PC-3 (cell line): Measurements from ENCODE around the gene LIPH. TPM values are rescaled to one million over a fixed set of nuclear protein-coding genes. Genes with fewer than 3 reads are reported as not detected.

Experiments used
- ATAC-seq: fragments of 200-7000 bp; cut with Tn5 transposase; 2 replicates; pipeline ENCODE4 v1.9.1; 2020; ENCODE audit warnings: mild to moderate bottlenecking, moderate library complexity
- BruUV-seq: library from RNA; stranded (reverse); fragments of 400-500 nt; replicated peaks from 2 replicates; lab custom pipeline; 2021; lab: Mats Ljungman, UMichigan
- CTCF ChIA-PET: fragments of 300-600 bp; sonication (Branson Sonifier 250); formaldehyde crosslinking; loops from one replicate; lab custom pipeline; 2022; ENCODE audit warnings: antibody characterized with exemption; lab: Charles Lee
- POLR2A ChIA-PET: fragments of 300-600 bp; sonication (Branson Sonifier 250); formaldehyde crosslinking; loops from one replicate; lab custom pipeline; 2022; ENCODE audit warnings: antibody characterized with exemption; ENCODE audit not compliant: unreplicated experiment; lab: Charles Lee
- DNase-seq: peaks from one replicate; pipeline ENCODE4 v3.0.0-alpha.2; 2015
- H2AFZ ChIP-seq: fragments of 300-600 bp; sonication (generic); 2 replicates; pipeline ENCODE4 v1.6.0; 2016; ENCODE audit warnings: antibody characterized with exemption, low read length
- H3F3A ChIP-seq: fragments of 300-600 bp; sonication (generic); one replicate; pipeline ENCODE4 v1.6.0; 2017; ENCODE audit warnings: antibody characterized with exemption, low read length, control low read depth, mild to moderate bottlenecking; ENCODE audit not compliant: unreplicated experiment
- H3K27ac ChIP-seq: fragments of 300-600 bp; sonication (generic); 2 replicates; pipeline ENCODE4 v1.5.1; 2016; ENCODE audit warnings: mild to moderate bottlenecking, low read length
- H3K27me3 ChIP-seq: fragments of 300-600 bp; sonication (generic); 2 replicates; pipeline ENCODE4 v1.6.1; 2016; ENCODE audit warnings: low read length, mixed read lengths
- H3K36me3 ChIP-seq: fragments of 300-600 bp; sonication (generic); 2 replicates; pipeline ENCODE4 v1.6.1; 2016; ENCODE audit warnings: low read depth, mixed run types, low read length, mixed read lengths
- H3K4me1 ChIP-seq: fragments of 300-600 bp; sonication (generic); 2 replicates; pipeline ENCODE4 v1.5.1; 2016; ENCODE audit warnings: low read length; ENCODE audit not compliant: insufficient read depth
- H3K4me2 ChIP-seq: fragments of 300-600 bp; sonication (generic); 2 replicates; pipeline ENCODE4 v1.6.0; 2016; ENCODE audit warnings: low read length
- H3K4me3 ChIP-seq: fragments of 300-600 bp; sonication (generic); 2 replicates; pipeline ENCODE4 v1.5.1; 2016; ENCODE audit warnings: mild to moderate bottlenecking, low read length, mixed read lengths
- H3K79me2 ChIP-seq: fragments of 300-600 bp; sonication (generic); 2 replicates; pipeline ENCODE4 v1.6.1; 2017; ENCODE audit warnings: low read length, mixed read lengths
- H3K9ac ChIP-seq: fragments of 300-600 bp; sonication (generic); 2 replicates; pipeline ENCODE4 v1.6.0; 2016; ENCODE audit warnings: mild to moderate bottlenecking, low read length
- H3K9me2 ChIP-seq: fragments of 300-600 bp; sonication (generic); replicated peaks from 2 replicates; pipeline ENCODE4 v1.6.1; 2016; ENCODE audit warnings: mixed run types, low read length, mixed read lengths
- H3K9me3 ChIP-seq: fragments of 300-600 bp; sonication (generic); 2 replicates; pipeline ENCODE4 v1.6.1; 2016; ENCODE audit warnings: low read length, mixed read lengths
- H4K20me1 ChIP-seq: fragments of 300-600 bp; sonication (generic); 2 replicates; pipeline ENCODE4 v1.6.1; 2016; ENCODE audit warnings: low read length, mixed read lengths
- CTCF ChIP-seq: fragments of 300-600 bp; sonication (generic); conservative IDR thresholded peaks from 2 replicates; pipeline ENCODE4 v1.5.1; 2017; ENCODE audit warnings: antibody characterized with exemption, low read depth, mild to moderate bottlenecking, low read length
- EZH2 ChIP-seq: fragments of 300-600 bp; sonication (generic); IDR thresholded peaks from one replicate; pipeline ENCODE4 v1.6.1; 2017; ENCODE audit warnings: antibody characterized with exemption, mild to moderate bottlenecking, low read length; ENCODE audit not compliant: unreplicated experiment
- EZH2phosphoT487 ChIP-seq: fragments of 300-600 bp; sonication (generic); IDR thresholded peaks from 2 replicates; pipeline ENCODE4 v1.6.1; 2018; ENCODE audit warnings: mild to moderate bottlenecking, antibody characterized with exemption, low read length, borderline replicate concordance
- intact Hi-C: fragments of 100-400 bp; cut with micrococcal nuclease; formaldehyde crosslinking; loops from 2 replicates; pipeline ENCODE4 v1.9.0; 2023
- total RNA-seq: library from RNA; depleted of rRNA; stranded (reverse); fragments of >200 nt; gene quantifications from 2 replicates; pipeline ENCODE4 v1.2.3, GENCODE V29; 2014

Gene LIPH
- total RNA-seq, 1 experiment from 2014 or later = 1.0 TPM

GRCh38 chr3:185540695-185541094 is 11.7 kb downstream of the LIPH start:
- Histone ChIP-seq H3K4me2 (no peak overlapping the region), H3K79me2 (no peaks in the 10 kb centered on the region), H4K20me1 (no peaks in the 10 kb centered on the region), H2AFZ (no peak overlapping the region), H3K9me3 (no peaks in the 10 kb centered on the region), H3K27ac (no peak overlapping the region), H3F3A (peaks cover 9% of the 10 kb centered on the region), H3K9ac (no peak overlapping the region), H3K4me1 (peaks cover 33% of the 10 kb centered on the region), H3K9me2 (no peaks in the 10 kb centered on the region), H3K4me3 (no peak overlapping the region), H3K36me3 (no peaks in the 10 kb centered on the region), H3K27me3 (no peaks in the 10 kb centered on the region)
- DNase-seq (no peak), ATAC-seq (no peak)
- intact Hi-C loops = no loop called here
- CTCF ChIA-PET = no interaction called here
- POLR2A ChIA-PET = interaction anchor here (0.6 kb wide), 1 partner anchor 181 kb away, joined by 4 read pairs; no protein-coding TSS in a partner anchor
- TF ChIP-seq EZH2phosphoT487 = no peak
- no peak for TF ChIP-seq CTCF
- no peak for TF ChIP-seq EZH2
- BruUV-seq = no TSS peak

GRCh38 chr3:185539934-185540333 is 12.5 kb downstream of the LIPH start:
- no peak overlapping the region for H3K27ac ChIP-seq
- intact Hi-C loops = no loop called here
- H3K9me3 ChIP-seq = no peaks in the 10 kb centered on the region
- no peak for TF ChIP-seq CTCF
- CTCF ChIA-PET = no interaction called here
- no peaks in the 10 kb centered on the region for H3K79me2 ChIP-seq
- ATAC-seq (no peak), DNase-seq (no peak)
- no peaks in the 10 kb centered on the region for H3K9me2 ChIP-seq
- H3K4me2 ChIP-seq = no peak overlapping the region
- H3K36me3 ChIP-seq = no peaks in the 10 kb centered on the region
- no peak overlapping the region for H2AFZ ChIP-seq
- H3K4me1 ChIP-seq = peaks cover 25% of the 10 kb centered on the region
- H3F3A ChIP-seq = peaks cover 5% of the 10 kb centered on the region
- no peaks in the 10 kb centered on the region for H4K20me1 ChIP-seq
- BruUV-seq = no TSS peak
- H3K27me3 ChIP-seq = no peaks in the 10 kb centered on the region
- POLR2A ChIA-PET = no interaction called here
- no peak overlapping the region for H3K9ac ChIP-seq
- no peak overlapping the region for H3K4me3 ChIP-seq

GRCh38 chr3:185537369-185537970 is 14.9 kb downstream of the LIPH start:
- H4K20me1 ChIP-seq = no peaks in the 10 kb centered on the region
- peak; percentile 99 for ATAC-seq
- H3K9ac ChIP-seq = peak overlapping the region; percentile 50
- H3K4me3 ChIP-seq = no peak overlapping the region; the same call in 1 of the 2 replicates
- H3K4me2 ChIP-seq = peak overlapping the region; percentile 60
- DNase-seq = peak; percentile 96
- H3K9me3 ChIP-seq = no peaks in the 10 kb centered on the region
- ChIA-PET POLR2A (no interaction called here), CTCF (no interaction called here)
- H2AFZ ChIP-seq = peak overlapping the region; percentile 73
- no peaks in the 10 kb centered on the region for H3K36me3 ChIP-seq
- H3K27ac ChIP-seq = peak overlapping the region; percentile 86
- no peaks in the 10 kb centered on the region for H3K79me2 ChIP-seq
- TF ChIP-seq EZH2phosphoT487 = no peak
- TF ChIP-seq EZH2 = no peak
- TF ChIP-seq CTCF = no peak
- no peaks in the 10 kb centered on the region for H3K27me3 ChIP-seq
- intact Hi-C loops = no loop called here
- no TSS peak for BruUV-seq
- H3K4me1 ChIP-seq = peaks cover 15% of the 10 kb centered on the region
- H3F3A ChIP-seq = no peaks in the 10 kb centered on the region
- no peaks in the 10 kb centered on the region for H3K9me2 ChIP-seq
